Epithelial cell of proximal tubule (primary cell): ENCODE data around the gene RAB24. TPM values are rescaled to one million over a fixed set of nuclear protein-coding genes. Genes with fewer than 3 reads are reported as not detected.

Experiments
- DNase-seq: peaks from one replicate; pipeline ENCODE4 v3.0.0-alpha.2; 2011; ENCODE audit warnings: low read depth
- H3K4me3 ChIP-seq: 2 replicates; pipeline ENCODE4 v1.5.1; 2011; ENCODE audit warnings: low read depth, mild to moderate bottlenecking, low read length
- total RNA-seq: library from RNA; depleted of rRNA; stranded (reverse); fragments of >200 nt; gene quantifications from 2 replicates; pipeline ENCODE4 v1.2.3, GENCODE V29; 2015
- TF ChIP-seq, protein P1 (sequence below): conservative IDR thresholded peaks from 2 replicates; pipeline ENCODE4 v1.5.1; 2012; ENCODE audit warnings: low read depth, mild to moderate bottlenecking, low read length

RAB24 gene
- total RNA-seq, 1 donor from 2014 or later = 22.4 TPM

DNA sequence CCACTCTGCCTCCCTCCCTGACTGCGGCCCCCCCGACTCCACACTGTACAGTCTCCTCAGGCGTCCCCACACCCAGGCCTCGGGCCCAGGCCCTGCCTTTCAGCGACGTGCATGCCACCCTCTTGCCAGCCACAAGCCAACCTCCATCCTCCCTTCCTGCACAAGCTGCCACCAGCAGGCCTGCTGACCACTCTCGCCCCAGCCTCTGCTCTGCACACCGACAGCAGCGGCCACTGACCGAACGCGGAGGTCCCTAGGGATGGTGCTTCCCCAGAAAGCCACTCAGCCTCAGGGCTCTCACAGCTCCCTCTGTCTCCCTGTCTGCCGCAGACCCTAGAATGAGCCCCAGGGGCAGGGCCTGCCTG is 29.4 kb upstream of the RAB24 start:
- DNase-seq = no peak
- TF ChIP-seq, protein P1, sequence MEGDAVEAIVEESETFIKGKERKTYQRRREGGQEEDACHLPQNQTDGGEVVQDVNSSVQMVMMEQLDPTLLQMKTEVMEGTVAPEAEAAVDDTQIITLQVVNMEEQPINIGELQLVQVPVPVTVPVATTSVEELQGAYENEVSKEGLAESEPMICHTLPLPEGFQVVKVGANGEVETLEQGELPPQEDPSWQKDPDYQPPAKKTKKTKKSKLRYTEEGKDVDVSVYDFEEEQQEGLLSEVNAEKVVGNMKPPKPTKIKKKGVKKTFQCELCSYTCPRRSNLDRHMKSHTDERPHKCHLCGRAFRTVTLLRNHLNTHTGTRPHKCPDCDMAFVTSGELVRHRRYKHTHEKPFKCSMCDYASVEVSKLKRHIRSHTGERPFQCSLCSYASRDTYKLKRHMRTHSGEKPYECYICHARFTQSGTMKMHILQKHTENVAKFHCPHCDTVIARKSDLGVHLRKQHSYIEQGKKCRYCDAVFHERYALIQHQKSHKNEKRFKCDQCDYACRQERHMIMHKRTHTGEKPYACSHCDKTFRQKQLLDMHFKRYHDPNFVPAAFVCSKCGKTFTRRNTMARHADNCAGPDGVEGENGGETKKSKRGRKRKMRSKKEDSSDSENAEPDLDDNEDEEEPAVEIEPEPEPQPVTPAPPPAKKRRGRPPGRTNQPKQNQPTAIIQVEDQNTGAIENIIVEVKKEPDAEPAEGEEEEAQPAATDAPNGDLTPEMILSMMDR = no peak

DNA sequence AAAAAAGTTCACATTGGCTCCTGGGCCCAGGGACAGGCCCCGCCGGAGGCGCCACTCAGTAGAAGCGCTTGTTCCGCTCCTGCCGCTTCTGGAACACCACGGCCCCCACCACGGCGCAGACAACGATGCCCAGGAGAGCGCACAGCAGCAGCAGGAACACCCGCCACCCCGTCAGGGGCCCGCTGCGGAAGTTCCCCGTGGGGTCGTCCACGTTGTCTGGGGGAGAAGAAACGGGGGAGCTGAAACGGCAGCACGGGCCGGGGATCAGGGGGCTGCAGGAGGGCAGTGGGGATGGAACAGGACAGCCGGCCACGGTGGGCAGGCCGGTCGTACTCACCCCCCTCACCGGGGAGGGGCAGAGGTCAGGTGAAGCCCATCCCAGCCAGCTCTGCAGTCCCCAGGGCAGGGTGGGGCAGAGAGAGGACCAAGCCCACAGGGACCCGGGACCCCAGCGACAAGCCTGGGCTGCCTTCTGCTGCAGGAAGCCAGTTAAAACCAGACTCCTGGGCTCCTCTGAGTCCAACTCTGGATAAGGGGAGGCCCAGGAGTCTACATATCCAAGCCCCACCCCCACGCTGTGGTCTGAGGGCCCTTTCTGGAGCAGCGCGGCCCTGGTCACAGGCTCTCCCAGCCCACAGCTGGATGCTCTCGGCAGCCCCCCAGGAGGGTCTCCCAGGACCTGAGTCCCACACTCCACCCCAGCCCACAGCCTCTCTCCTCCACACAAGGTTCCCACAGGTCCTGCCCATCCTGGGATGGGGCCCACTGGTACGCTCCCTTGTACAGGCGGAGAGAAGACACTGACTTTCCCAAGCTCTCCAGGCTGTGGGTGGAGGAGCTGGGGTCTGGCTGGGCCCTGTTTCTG is 28.7 kb upstream of the RAB24 start:
- DNase-seq = no peak
- H3K4me3 ChIP-seq = no peak overlapping the region
- TF ChIP-seq, protein P1 = no peak

More for the DNA sequence above, 29.4 kb upstream of the RAB24 start:
- no peak overlapping the region for H3K4me3 ChIP-seq

DNA sequence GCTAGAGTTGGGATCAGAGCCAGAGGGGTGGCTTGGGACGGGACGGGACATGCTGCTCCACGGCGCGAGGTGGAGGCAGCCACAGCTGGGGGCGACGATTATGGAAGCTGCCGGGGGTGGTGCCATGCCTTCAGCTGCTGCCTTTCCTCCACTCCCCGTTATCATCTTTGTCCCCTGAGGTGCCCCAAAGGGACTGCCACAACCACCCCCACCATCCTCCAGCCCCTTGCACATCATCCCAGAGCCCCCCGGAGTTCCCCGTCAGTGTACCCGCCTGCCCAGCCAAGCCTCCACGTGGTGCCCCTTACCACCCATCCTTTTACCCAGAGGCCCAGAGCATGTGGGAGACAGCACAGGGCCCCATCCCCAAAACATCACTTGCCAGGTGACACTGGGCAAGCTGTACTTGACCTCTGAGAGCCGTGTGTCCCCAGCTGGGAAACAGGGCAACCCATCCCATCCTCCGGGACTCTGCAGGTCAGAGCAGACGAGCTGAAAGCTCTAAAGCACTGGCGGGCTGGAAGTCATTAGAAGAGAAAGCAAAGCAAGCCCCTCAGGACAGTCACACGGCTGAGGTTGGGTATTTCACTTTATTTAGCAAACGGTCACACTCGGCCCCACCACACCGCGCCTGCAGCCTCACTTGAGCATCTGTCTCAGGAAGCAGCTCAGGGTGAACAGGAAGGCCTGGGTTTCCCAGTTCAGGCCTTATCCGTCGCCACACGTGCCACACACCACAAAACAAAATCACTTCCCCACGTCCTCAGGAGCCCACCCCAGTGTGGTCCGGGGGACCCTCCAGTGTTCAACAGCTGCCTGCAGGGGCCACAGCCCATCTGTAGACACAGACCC is 27.7 kb upstream of the RAB24 start:
- no peak for DNase-seq
- no peak overlapping the region for H3K4me3 ChIP-seq
- TF ChIP-seq, protein P1 = no peak

DNA sequence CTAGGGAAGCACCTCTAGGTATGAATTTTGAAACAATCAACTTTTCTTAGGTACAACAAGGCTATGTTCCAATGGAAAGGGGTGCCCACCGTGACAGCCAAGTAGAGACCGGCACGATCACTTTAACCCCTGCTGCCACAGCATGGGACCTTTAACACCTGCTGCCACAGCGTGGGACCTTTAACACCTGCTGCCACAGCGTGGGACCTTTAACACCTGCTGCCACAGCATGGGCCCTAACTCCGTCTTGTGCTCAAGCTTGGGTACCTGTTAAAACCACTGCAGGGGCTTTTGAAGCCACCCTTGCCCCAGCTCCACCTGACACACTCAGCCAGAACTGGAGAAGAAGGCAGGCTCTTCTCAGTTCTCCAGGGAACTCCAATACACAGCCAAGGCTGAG is 26.4 kb upstream of the RAB24 start:
- no peak overlapping the region for H3K4me3 ChIP-seq
- DNase-seq = no peak
- TF ChIP-seq, protein P1 = no peak

DNA sequence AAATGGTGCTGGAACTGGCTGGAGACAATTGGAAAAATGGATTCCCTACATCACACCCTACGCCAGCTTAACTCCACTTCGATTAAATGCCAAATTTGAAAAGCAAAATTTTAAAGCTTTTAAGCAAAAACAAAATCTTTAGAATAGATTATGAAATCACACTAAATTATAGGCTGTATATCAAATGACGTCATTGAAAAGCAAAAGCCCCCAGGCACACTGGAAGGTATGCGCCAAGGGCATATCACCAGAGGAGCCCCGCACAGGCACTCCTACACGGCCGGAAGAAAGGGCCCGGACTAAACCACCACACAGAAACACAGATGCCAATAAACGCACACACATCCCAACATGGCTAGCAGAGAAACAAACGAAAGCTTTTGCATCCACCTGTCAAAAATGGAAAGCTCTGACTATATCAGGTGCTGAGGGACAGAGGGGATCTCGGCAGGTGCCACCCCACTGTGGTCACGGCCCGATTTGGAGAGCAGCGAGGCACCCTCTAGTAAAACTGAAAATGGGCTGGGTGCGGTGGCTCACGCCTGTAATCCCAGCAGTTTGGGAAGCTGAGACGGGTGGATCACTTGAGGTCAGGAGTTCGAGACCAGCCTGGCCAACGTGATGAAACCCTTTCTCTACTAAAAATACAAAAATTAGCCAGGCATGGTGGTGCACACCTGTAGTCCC is 25.2 kb upstream of the RAB24 start:
- no peak for DNase-seq
- no peak overlapping the region for H3K4me3 ChIP-seq
- TF ChIP-seq, protein P1 = no peak

DNA sequence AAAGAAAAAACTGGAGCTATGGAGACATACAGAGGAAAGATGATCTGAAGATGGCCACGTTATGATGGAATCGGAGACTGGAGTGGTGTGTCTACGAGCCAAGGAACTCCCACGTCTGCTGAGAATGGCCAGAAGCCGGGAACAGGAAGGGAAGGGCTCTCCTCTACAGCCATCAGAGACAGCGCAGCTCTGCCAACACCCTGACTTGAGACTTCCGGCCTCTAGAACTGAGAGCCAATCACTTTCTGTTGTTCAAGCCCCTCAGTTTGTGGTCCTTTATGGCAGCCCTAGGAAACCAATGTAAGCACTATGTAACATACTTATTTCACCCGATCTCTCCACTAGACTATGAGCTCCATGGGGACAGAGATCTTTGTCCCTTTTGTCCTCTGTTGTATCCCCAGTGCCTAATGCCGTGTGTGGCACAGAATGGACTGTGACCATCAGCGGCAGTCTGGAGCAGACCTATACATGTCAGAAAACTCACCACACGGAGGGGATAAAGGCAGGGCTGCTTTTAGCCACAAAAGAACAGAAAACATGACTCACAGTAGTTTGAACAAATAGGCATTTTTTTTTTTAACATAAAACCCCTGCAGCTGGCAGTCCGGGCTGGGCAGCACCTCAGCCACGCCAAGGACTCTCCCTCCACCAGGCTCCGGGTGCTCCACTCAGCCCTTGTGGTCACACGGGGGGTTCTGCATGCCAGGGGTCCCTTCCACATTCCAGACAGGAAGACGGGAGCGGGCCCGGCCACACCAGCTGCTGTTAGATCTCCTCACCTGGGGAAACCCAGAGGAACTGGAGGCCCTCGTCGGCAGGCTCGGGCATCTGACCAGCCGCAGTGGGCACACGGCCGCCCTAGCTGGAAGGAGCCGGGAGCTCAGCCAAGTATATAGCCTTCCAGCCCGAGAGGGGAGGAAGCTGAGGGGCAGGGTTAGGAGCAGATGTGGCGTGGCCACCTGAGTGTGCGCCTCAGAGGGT is 24.3 kb upstream of the RAB24 start:
- H3K4me3 ChIP-seq = no peak overlapping the region
- TF ChIP-seq, protein P1 = no peak
- no peak for DNase-seq
